DND-41 (cell line): Measurements from ENCODE around the gene NAIF1.

Experiments used
- ATAC-seq: fragments of 200-7000 bp; cut with Tn5 transposase; 3 replicates; pipeline ENCODE4 v1.9.1; 2021; ENCODE audit warnings: low read depth; ENCODE audit not compliant: insufficient read depth
- DNase-seq: peaks from one replicate; pipeline ENCODE4 v3.0.0-alpha.2; 2020
- H2AFZ ChIP-seq: 2 replicates; pipeline ENCODE4 v1.6.0; 2012; ENCODE audit warnings: low read depth, low read length
- H3K27ac ChIP-seq: 2 replicates; pipeline ENCODE4 v1.5.1; 2012; ENCODE audit warnings: low read length, inconsistent platforms
- H3K27me3 ChIP-seq: fragments of 200-600 bp; sonication (generic); 2 replicates; pipeline ENCODE4 v1.6.0; 2012; ENCODE audit warnings: low read length, mild to moderate bottlenecking, inconsistent platforms; ENCODE audit not compliant: insufficient read depth, poor library complexity
- H3K36me3 ChIP-seq: 2 replicates; pipeline ENCODE4 v1.5.1; 2012; ENCODE audit warnings: low read length, inconsistent platforms; ENCODE audit not compliant: insufficient read depth
- H3K4me1 ChIP-seq: 2 replicates; pipeline ENCODE4 v1.5.1; 2012; ENCODE audit warnings: mild to moderate bottlenecking, low read length; ENCODE audit not compliant: insufficient read depth
- H3K4me2 ChIP-seq: 2 replicates; pipeline ENCODE4 v1.6.0; 2012; ENCODE audit warnings: mild to moderate bottlenecking, moderate library complexity, low read length, inconsistent platforms; ENCODE audit not compliant: insufficient read depth
- H3K4me3 ChIP-seq, 2 experiments: fragments of 200-600 bp in 1 of 2; shearing (Covaris generic) in 1 of 2; 2 replicates each; pipeline ENCODE4 v1.5.1; 2012 to 2016; ENCODE audit warnings: inconsistent platforms in 2 of 2, low read length in 2 of 2, mild to moderate bottlenecking in 2 of 2, low read depth in 1 of 2, moderate library complexity in 1 of 2
- H3K79me2 ChIP-seq: 2 replicates; pipeline ENCODE4 v1.6.0; 2012; ENCODE audit warnings: low read length, inconsistent platforms; ENCODE audit not compliant: insufficient read depth
- H3K9ac ChIP-seq: 2 replicates; pipeline ENCODE4 v1.6.0; 2012; ENCODE audit warnings: low read depth, mild to moderate bottlenecking, inconsistent platforms, low read length, moderate library complexity
- H3K9me3 ChIP-seq: 2 replicates; pipeline ENCODE4 v1.5.1; 2012; ENCODE audit warnings: low read length, moderate library complexity, mild to moderate bottlenecking, inconsistent platforms; ENCODE audit not compliant: insufficient read depth, severe bottlenecking
- H4K20me1 ChIP-seq: 2 replicates; pipeline ENCODE4 v1.6.0; 2012; ENCODE audit warnings: low read length; ENCODE audit not compliant: insufficient read depth
- CTCF ChIP-seq: IDR thresholded peaks from 2 replicates; pipeline ENCODE4 v1.5.1; 2012; ENCODE audit warnings: borderline replicate concordance, low read length, moderate library complexity, mild to moderate bottlenecking; ENCODE audit not compliant: poor library complexity, severe bottlenecking; ENCODE audit errors: extremely low read depth
- EZH2 ChIP-seq: IDR thresholded peaks from 3 replicates; pipeline ENCODE4 v1.6.1; 2012; ENCODE audit warnings: borderline replicate concordance, low read depth, mild to moderate bottlenecking, moderate library complexity, low read length, inconsistent platforms; ENCODE audit not compliant: severe bottlenecking

NAIF1 gene

DNA sequence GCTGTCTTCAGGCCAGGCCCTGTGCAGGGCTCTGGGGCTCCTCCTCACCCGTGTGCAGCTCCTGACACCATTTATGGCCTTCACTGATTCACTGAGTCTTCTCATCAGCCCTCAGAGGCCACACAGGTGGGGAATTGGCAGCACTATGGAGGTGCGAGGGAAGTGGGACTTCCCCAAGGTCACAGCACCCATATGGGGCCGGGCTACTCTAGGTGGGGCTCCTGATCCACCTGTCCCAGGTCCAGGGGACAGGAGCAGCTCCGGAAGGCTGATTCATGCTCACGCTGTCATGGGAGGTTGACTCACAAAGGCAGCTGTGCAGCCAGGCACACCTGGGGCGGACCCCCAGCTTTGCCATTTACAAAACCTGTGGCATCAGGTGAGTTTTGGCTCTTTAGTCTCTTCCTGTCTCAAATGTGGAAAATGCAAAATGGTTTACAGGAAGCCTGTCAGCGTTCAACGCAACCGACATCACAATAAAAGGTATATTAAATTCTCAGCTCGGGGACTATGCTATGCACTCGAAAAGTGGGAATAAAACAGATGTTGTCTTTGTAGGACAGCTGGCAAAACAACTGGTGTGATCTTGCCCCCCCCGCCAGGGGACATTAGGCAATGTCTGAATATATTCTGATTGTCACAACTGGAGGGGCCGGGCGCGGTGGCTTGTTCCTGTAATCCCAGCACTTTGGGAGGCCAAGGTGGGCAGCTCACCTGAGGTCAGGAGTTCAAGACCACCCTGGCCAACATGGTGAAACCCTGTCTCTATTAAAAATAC lies 15.0 kb downstream of the NAIF1 start:
- no peak overlapping the region for H3K9ac ChIP-seq
- no peak for ATAC-seq
- no peak overlapping the region for H3K4me3 ChIP-seq
- TF ChIP-seq CTCF (no peak), EZH2 (no peak)
- H2AFZ ChIP-seq = no peak overlapping the region
- no peaks in the 10 kb centered on the region for H3K27me3 ChIP-seq
- no peak overlapping the region for H3K4me2 ChIP-seq
- H4K20me1 ChIP-seq = no peaks in the 10 kb centered on the region
- H3K9me3 ChIP-seq = no peaks in the 10 kb centered on the region
- H3K4me1 ChIP-seq = no peaks in the 10 kb centered on the region
- no peak for DNase-seq
- H3K27ac ChIP-seq = no peak overlapping the region
- H3K36me3 ChIP-seq = no peaks in the 10 kb centered on the region
- H3K79me2 ChIP-seq = no peaks in the 10 kb centered on the region

GRCh38 chr9:128049843-128050242 lies 17.3 kb downstream of the NAIF1 start:
- H3K36me3 ChIP-seq = no peaks in the 10 kb centered on the region
- no peak for TF ChIP-seq EZH2
- no peak for TF ChIP-seq CTCF
- no peaks in the 10 kb centered on the region for H3K79me2 ChIP-seq
- ATAC-seq = no peak
- H4K20me1 ChIP-seq = no peaks in the 10 kb centered on the region
- no peaks in the 10 kb centered on the region for H3K9me3 ChIP-seq
- H3K27ac ChIP-seq = no peak overlapping the region
- no peak overlapping the region for H2AFZ ChIP-seq
- no peak overlapping the region for H3K9ac ChIP-seq
- no peaks in the 10 kb centered on the region for H3K27me3 ChIP-seq
- H3K4me1 ChIP-seq = no peaks in the 10 kb centered on the region
- DNase-seq = no peak
- no peak overlapping the region for H3K4me3 ChIP-seq
- no peak overlapping the region for H3K4me2 ChIP-seq

DNA sequence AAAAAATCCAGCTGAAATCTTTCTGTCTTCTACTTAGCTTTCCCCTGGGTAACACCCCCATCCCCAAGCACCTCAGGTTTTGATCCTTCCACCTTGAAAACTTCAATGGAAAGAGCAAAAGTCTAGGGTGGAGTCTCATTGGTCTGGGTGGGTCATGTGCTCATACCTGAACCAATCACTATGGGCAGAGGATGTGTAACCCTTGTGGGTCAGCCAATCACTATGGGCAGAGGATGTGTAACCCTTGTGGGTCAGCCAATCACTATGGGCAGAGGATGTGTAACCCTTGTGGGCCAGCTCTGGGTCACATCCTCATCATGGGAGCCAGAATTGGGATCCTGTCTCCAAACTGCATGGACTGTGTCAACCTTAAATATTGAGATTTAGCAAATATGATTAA lies 18.5 kb downstream of the NAIF1 start:
- H4K20me1 ChIP-seq = no peaks in the 10 kb centered on the region
- no peak overlapping the region for H2AFZ ChIP-seq
- H3K9me3 ChIP-seq = no peaks in the 10 kb centered on the region
- H3K27me3 ChIP-seq = no peaks in the 10 kb centered on the region
- no peaks in the 10 kb centered on the region for H3K79me2 ChIP-seq
- no peaks in the 10 kb centered on the region for H3K36me3 ChIP-seq
- H3K4me3 ChIP-seq = no peak overlapping the region
- TF ChIP-seq EZH2 (no peak), CTCF (no peak)
- DNase-seq (no peak), ATAC-seq (peak; percentile 47; the same call in 1 of the 3 replicates)
- no peak overlapping the region for H3K4me2 ChIP-seq
- H3K27ac ChIP-seq = no peak overlapping the region
- H3K9ac ChIP-seq = no peak overlapping the region
- H3K4me1 ChIP-seq = no peaks in the 10 kb centered on the region

- ATAC-seq = no peak
- H3K36me3 ChIP-seq = no peaks in the 10 kb centered on the region
- H3K79me2 ChIP-seq = no peaks in the 10 kb centered on the region
- H3K9me3 ChIP-seq = no peaks in the 10 kb centered on the region
- no peak overlapping the region for H3K27ac ChIP-seq
- H4K20me1 ChIP-seq = no peaks in the 10 kb centered on the region
- no peak overlapping the region for H3K4me3 ChIP-seq
- H3K9ac ChIP-seq = no peak overlapping the region
- H3K4me2 ChIP-seq = no peak overlapping the region
- H3K4me1 ChIP-seq = no peaks in the 10 kb centered on the region
- no peak for DNase-seq
- no peaks in the 10 kb centered on the region for H3K27me3 ChIP-seq
- H2AFZ ChIP-seq = no peak overlapping the region
- TF ChIP-seq EZH2 (no peak), CTCF (no peak)
Observed at GRCh38 chr9:128047231-128047630, 19.9 kb downstream of the NAIF1 start.
